ENCODE data around the gene ENOX1.
A peak's percentile ranks its signal among the peaks of the same experiment; 100 is the strongest.

ENOX1 gene

GRCh38 chr13:43802511-43802910, 15.7 kb upstream of the ENOX1 start:
- no peaks in the 10 kb centered on the region for H3K27me3 ChIP-seq (ENCODE audit: insufficient read depth, low read length)
- DNase-seq = no peak
- no peak overlapping the region for H3K14ac ChIP-seq (ENCODE audit: low read length)
- H2AK5ac ChIP-seq (ENCODE audit: low read length) = no peak overlapping the region
- no peak overlapping the region for H3K4me2 ChIP-seq (ENCODE audit: low read length)
- no peak overlapping the region for H2BK120ac ChIP-seq (ENCODE audit: insufficient read depth, low read length, poor library complexity)
- H2BK5ac ChIP-seq (ENCODE audit: low read depth, low read length, poor library complexity) = no peak overlapping the region
- H3K79me2 ChIP-seq (ENCODE audit: control insufficient read depth, insufficient read depth, low read length, poor library complexity) = no peaks in the 10 kb centered on the region
- no peak overlapping the region for H3K4ac ChIP-seq (ENCODE audit: low read depth, low read length)
- no peak overlapping the region for H4K8ac ChIP-seq (ENCODE audit: low read depth, low read length)
- H3K4me1 ChIP-seq (ENCODE audit: control insufficient read depth in 1 of 2, insufficient read depth in 2 of 2, low read length in 2 of 2) = peaks cover 0 to 4% of the 10 kb centered on the region in 2 experiments
- no peaks in the 10 kb centered on the region for H3K36me3 ChIP-seq (ENCODE audit: control insufficient read depth in 1 of 2, insufficient read depth in 2 of 2, low read length in 2 of 2)
- H3K4me3 ChIP-seq (ENCODE audit: low read depth, low read length) = no peak overlapping the region
- H3K18ac ChIP-seq (ENCODE audit: low read length) = no peak overlapping the region
- no peak overlapping the region for H4K12ac ChIP-seq (ENCODE audit: low read depth, low read length)
- no peak overlapping the region for H2BK12ac ChIP-seq (ENCODE audit: low read length)
- H3K27ac ChIP-seq (ENCODE audit: low read depth, low read length) = no peak overlapping the region
- H3K9ac ChIP-seq (ENCODE audit: low read length) = no peak overlapping the region
- H3K79me1 ChIP-seq (ENCODE audit: low read length) = no peaks in the 10 kb centered on the region
- no peak overlapping the region for H3K23ac ChIP-seq (ENCODE audit: low read length)
- H3K9me3 ChIP-seq (ENCODE audit: insufficient read depth, low read depth, low read length) = no peaks in the 10 kb centered on the region
- no peak overlapping the region for H4K91ac ChIP-seq (ENCODE audit: low read depth, low read length)
- H2AFZ ChIP-seq (ENCODE audit: insufficient read depth, low read length, poor library complexity) = no peak overlapping the region

DNA sequence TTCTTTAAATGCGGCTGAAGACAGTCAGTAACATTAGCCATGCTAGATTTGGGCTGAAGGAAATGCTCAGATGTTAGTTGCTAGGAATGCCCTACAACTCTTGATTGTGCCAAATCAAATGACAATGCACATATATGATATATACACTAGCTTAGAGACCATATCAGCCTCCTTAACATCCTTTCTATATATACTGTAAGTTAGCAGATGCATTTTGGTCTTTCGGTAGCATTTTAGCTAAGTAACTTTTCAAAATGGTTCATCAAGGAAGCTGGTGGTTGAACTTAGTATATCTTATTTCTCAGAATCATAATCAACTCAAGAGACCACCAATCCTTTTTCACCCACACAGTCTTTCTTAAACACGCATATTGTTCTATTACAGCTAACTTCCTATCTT, 14.1 kb upstream of the ENOX1 start:
- H3K4me3 ChIP-seq (ENCODE audit: low read depth, low read length) = no peak overlapping the region
- H2AFZ ChIP-seq (ENCODE audit: insufficient read depth, low read length, poor library complexity) = no peak overlapping the region
- no peak overlapping the region for H3K18ac ChIP-seq (ENCODE audit: low read length)
- H3K79me1 ChIP-seq (ENCODE audit: low read length) = no peaks in the 10 kb centered on the region
- H3K27me3 ChIP-seq (ENCODE audit: insufficient read depth, low read length) = no peaks in the 10 kb centered on the region
- H4K8ac ChIP-seq (ENCODE audit: low read depth, low read length) = no peak overlapping the region
- no peak overlapping the region for H2BK12ac ChIP-seq (ENCODE audit: low read length)
- H3K9me3 ChIP-seq (ENCODE audit: insufficient read depth, low read depth, low read length) = no peaks in the 10 kb centered on the region
- H3K79me2 ChIP-seq (ENCODE audit: control insufficient read depth, insufficient read depth, low read length, poor library complexity) = no peaks in the 10 kb centered on the region
- H3K23ac ChIP-seq (ENCODE audit: low read length) = no peak overlapping the region
- H3K27ac ChIP-seq (ENCODE audit: low read depth, low read length) = no peak overlapping the region
- no peak overlapping the region for H4K12ac ChIP-seq (ENCODE audit: low read depth, low read length)
- H3K4me1 ChIP-seq (ENCODE audit: control insufficient read depth in 1 of 2, insufficient read depth in 2 of 2, low read length in 2 of 2) = peaks cover 0 to 4% of the 10 kb centered on the region in 2 experiments
- no peak overlapping the region for H3K14ac ChIP-seq (ENCODE audit: low read length)
- no peak overlapping the region for H3K4me2 ChIP-seq (ENCODE audit: low read length)
- H2BK5ac ChIP-seq (ENCODE audit: low read depth, low read length, poor library complexity) = no peak overlapping the region
- no CpG with 5 or more reads among the region's 3 CpGs for WGBS (ENCODE audit: extremely low coverage, insufficient coverage, insufficient read length)
- no peak for DNase-seq
- no peak overlapping the region for H3K4ac ChIP-seq (ENCODE audit: low read depth, low read length)
- H4K91ac ChIP-seq (ENCODE audit: low read depth, low read length) = no peak overlapping the region
- no peaks in the 10 kb centered on the region for H3K36me3 ChIP-seq (ENCODE audit: control insufficient read depth in 1 of 2, insufficient read depth in 2 of 2, low read length in 2 of 2)
- H3K9ac ChIP-seq (ENCODE audit: low read length) = no peak overlapping the region
- no peak overlapping the region for H2BK120ac ChIP-seq (ENCODE audit: insufficient read depth, low read length, poor library complexity)
- H2AK5ac ChIP-seq (ENCODE audit: low read length) = no peak overlapping the region

GRCh38 chr13:43799191-43799590, 12.4 kb upstream of the ENOX1 start:
- Histone ChIP-seq H3K79me1 (ENCODE audit: low read length) (no peaks in the 10 kb centered on the region), H3K9me3 (ENCODE audit: insufficient read depth, low read depth, low read length) (no peaks in the 10 kb centered on the region), H2BK12ac (ENCODE audit: low read length) (no peak overlapping the region), H2BK120ac (ENCODE audit: insufficient read depth, low read length, poor library complexity) (no peak overlapping the region), H3K4me2 (ENCODE audit: low read length) (no peak overlapping the region), H3K4me3 (ENCODE audit: low read depth, low read length) (no peak overlapping the region), H3K18ac (ENCODE audit: low read length) (no peak overlapping the region), H3K23ac (ENCODE audit: low read length) (no peak overlapping the region), H3K4me1 (ENCODE audit: control insufficient read depth in 1 of 2, insufficient read depth in 2 of 2, low read length in 2 of 2) (no peaks in the 10 kb centered on the region), H2BK5ac (ENCODE audit: low read depth, low read length, poor library complexity) (no peak overlapping the region), H3K14ac (ENCODE audit: low read length) (no peak overlapping the region), H3K36me3 (ENCODE audit: control insufficient read depth in 1 of 2, insufficient read depth in 2 of 2, low read length in 2 of 2) (no peaks in the 10 kb centered on the region), H3K79me2 (ENCODE audit: control insufficient read depth, insufficient read depth, low read length, poor library complexity) (no peaks in the 10 kb centered on the region), H2AK5ac (ENCODE audit: low read length) (no peak overlapping the region), H3K4ac (ENCODE audit: low read depth, low read length) (no peak overlapping the region), H3K27me3 (ENCODE audit: insufficient read depth, low read length) (no peaks in the 10 kb centered on the region), H3K9ac (ENCODE audit: low read length) (no peak overlapping the region), H4K8ac (ENCODE audit: low read depth, low read length) (no peak overlapping the region), H2AFZ (ENCODE audit: insufficient read depth, low read length, poor library complexity) (no peak overlapping the region), H4K12ac (ENCODE audit: low read depth, low read length) (no peak overlapping the region), H4K91ac (ENCODE audit: low read depth, low read length) (no peak overlapping the region), H3K27ac (ENCODE audit: low read depth, low read length) (no peak overlapping the region)
- DNase-seq = peak; percentile 53 to 80
- no CpG with 5 or more reads among the region's 4 CpGs for WGBS (ENCODE audit: extremely low coverage, insufficient coverage, insufficient read length)

GRCh38 chr13:43797869-43798268, 11.1 kb upstream of the ENOX1 start:
- Histone ChIP-seq H3K36me3 (ENCODE audit: control insufficient read depth in 1 of 2, insufficient read depth in 2 of 2, low read length in 2 of 2) (no peaks in the 10 kb centered on the region), H3K23ac (ENCODE audit: low read length) (no peak overlapping the region), H3K4ac (ENCODE audit: low read depth, low read length) (no peak overlapping the region), H3K18ac (ENCODE audit: low read length) (no peak overlapping the region), H3K79me2 (ENCODE audit: control insufficient read depth, insufficient read depth, low read length, poor library complexity) (no peaks in the 10 kb centered on the region), H3K79me1 (ENCODE audit: low read length) (no peaks in the 10 kb centered on the region), H4K91ac (ENCODE audit: low read depth, low read length) (no peak overlapping the region), H3K4me1 (ENCODE audit: control insufficient read depth in 1 of 2, insufficient read depth in 2 of 2, low read length in 2 of 2) (no peaks in the 10 kb centered on the region), H3K27me3 (ENCODE audit: insufficient read depth, low read length) (no peaks in the 10 kb centered on the region), H2AFZ (ENCODE audit: insufficient read depth, low read length, poor library complexity) (no peak overlapping the region), H2BK5ac (ENCODE audit: low read depth, low read length, poor library complexity) (no peak overlapping the region), H3K27ac (ENCODE audit: low read depth, low read length) (no peak overlapping the region), H4K12ac (ENCODE audit: low read depth, low read length) (no peak overlapping the region), H2AK5ac (ENCODE audit: low read length) (no peak overlapping the region), H4K8ac (ENCODE audit: low read depth, low read length) (no peak overlapping the region), H3K9ac (ENCODE audit: low read length) (no peak overlapping the region), H3K4me2 (ENCODE audit: low read length) (no peak overlapping the region), H2BK12ac (ENCODE audit: low read length) (no peak overlapping the region), H3K9me3 (ENCODE audit: insufficient read depth, low read depth, low read length) (no peaks in the 10 kb centered on the region), H3K4me3 (ENCODE audit: low read depth, low read length) (no peak overlapping the region), H2BK120ac (ENCODE audit: insufficient read depth, low read length, poor library complexity) (no peak overlapping the region), H3K14ac (ENCODE audit: low read length) (no peak overlapping the region)
- WGBS (ENCODE audit: extremely low coverage, insufficient coverage, insufficient read length) = no CpG with 5 or more reads among the region's 3 CpGs
- DNase-seq = no peak
